ENCODE data around the gene SC5D. TPM values are rescaled to one million over a fixed set of nuclear protein-coding genes. Genes with fewer than 3 reads are reported as not detected.

SC5D gene
- polyA plus RNA-seq, 2 of the 4 experiments (the other 2 are of a cell fraction), result 18.1 to 28.1 TPM

DNA sequence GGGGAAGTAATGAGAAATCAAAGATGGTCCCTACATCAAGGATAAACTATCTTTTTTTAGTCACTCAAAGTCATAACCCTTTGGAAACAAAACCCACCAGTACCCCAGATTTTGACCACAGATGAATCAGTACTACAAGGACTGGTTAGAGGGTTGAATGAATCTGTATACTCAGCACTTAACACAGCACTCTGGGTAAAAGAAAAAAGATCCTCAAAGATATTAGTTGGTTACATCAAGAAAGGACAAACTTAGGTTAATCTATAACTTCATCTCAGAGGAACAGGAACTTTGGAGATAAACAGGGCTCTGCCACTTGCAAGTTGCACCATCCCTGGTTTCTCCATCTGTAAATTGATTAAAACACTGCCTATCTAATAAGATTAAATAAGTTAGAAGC, 18.8 kb downstream of the SC5D start:
- ChIA-PET CTCF (no interaction called here), POLR2A (no interaction called here)
- FAIRE-seq, result no peak
- Histone ChIP-seq H3K4me3 (no peak overlapping the region), H3K4me1 (no peaks in the 10 kb centered on the region), H3K27ac (no peak overlapping the region), H3K4me2 (no peak overlapping the region), H3K9me3 (no peaks in the 10 kb centered on the region)
- no peak for DNase-seq (ENCODE audit: low read depth in 1 of 2, low spot score in 1 of 2)
- TF ChIP-seq CHD4 (IDR thresholded peaks at IDR 0.05; ENCODE audit: borderline replicate concordance), result no peak
- no peak for TF ChIP-seq ESRRA (IDR thresholded peaks at IDR 0.05; ENCODE audit: borderline replicate concordance, low read length)
- TF ChIP-seq MAZ (IDR thresholded peaks at IDR 0.05; ENCODE audit: borderline replicate concordance, low read depth, low read length), result no peak
- TF ChIP-seq, protein P1, sequence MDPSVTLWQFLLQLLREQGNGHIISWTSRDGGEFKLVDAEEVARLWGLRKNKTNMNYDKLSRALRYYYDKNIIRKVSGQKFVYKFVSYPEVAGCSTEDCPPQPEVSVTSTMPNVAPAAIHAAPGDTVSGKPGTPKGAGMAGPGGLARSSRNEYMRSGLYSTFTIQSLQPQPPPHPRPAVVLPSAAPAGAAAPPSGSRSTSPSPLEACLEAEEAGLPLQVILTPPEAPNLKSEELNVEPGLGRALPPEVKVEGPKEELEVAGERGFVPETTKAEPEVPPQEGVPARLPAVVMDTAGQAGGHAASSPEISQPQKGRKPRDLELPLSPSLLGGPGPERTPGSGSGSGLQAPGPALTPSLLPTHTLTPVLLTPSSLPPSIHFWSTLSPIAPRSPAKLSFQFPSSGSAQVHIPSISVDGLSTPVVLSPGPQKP (IDR thresholded peaks at IDR 0.05; ENCODE audit: low read depth, low read length), result no peak
- TF ChIP-seq MYC (IDR thresholded peaks at IDR 0.05; ENCODE audit: borderline replicate concordance, low read length), result no peak
- TF ChIP-seq, protein P2, sequence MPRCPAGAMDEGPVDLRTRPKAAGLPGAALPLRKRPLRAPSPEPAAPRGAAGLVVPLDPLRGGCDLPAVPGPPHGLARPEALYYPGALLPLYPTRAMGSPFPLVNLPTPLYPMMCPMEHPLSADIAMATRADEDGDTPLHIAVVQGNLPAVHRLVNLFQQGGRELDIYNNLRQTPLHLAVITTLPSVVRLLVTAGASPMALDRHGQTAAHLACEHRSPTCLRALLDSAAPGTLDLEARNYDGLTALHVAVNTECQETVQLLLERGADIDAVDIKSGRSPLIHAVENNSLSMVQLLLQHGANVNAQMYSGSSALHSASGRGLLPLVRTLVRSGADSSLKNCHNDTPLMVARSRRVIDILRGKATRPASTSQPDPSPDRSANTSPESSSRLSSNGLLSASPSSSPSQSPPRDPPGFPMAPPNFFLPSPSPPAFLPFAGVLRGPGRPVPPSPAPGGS (IDR thresholded peaks at IDR 0.05), result no peak
- no peak for TF ChIP-seq ZC3H11A (IDR thresholded peaks at IDR 0.05)
- no peak for TF ChIP-seq NR3C1 (IDR thresholded peaks at IDR 0.05)
- TF ChIP-seq, protein P3, sequence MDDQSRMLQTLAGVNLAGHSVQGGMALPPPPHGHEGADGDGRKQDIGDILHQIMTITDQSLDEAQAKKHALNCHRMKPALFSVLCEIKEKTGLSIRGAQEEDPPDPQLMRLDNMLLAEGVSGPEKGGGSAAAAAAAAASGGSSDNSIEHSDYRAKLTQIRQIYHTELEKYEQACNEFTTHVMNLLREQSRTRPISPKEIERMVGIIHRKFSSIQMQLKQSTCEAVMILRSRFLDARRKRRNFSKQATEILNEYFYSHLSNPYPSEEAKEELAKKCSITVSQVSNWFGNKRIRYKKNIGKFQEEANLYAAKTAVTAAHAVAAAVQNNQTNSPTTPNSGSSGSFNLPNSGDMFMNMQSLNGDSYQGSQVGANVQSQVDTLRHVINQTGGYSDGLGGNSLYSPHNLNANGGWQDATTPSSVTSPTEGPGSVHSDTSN (IDR thresholded peaks at IDR 0.05), result no peak
- TF ChIP-seq, protein P4, sequence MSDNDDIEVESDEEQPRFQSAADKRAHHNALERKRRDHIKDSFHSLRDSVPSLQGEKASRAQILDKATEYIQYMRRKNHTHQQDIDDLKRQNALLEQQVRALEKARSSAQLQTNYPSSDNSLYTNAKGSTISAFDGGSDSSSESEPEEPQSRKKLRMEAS (IDR thresholded peaks at IDR 0.05), result no peak
- TF ChIP-seq EHMT2 (IDR thresholded peaks at IDR 0.05; ENCODE audit: low read depth), result no peak
- TF ChIP-seq RARB (CRISPR knock-in tag; IDR thresholded peaks at IDR 0.05), result no peak
- no peak for TF ChIP-seq RCOR1 (IDR thresholded peaks at IDR 0.05; ENCODE audit: low read depth, low read length)
- TF ChIP-seq CBX8 (IDR thresholded peaks at IDR 0.05), result no peak
- no peak for ATAC-seq

DNA sequence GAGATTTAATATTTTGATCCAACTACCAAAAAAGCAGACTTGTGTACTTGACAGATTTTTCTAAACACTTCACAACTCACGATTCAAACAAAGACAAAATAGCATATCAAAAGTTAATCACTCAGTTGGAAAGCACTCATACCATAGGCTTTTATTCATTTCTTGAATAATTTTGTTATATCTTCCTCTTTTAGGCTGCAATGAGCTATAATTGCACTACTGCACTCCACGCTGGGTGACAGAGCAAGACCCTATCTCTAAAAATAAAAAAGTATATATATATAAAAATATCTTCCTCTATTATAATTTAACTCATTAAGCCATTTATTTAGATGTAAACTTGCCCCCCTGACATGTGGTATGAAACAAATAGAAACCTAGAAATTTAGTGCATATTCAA, 19.9 kb downstream of the SC5D start:
- CTCF ChIA-PET, result no interaction called here
- FAIRE-seq, result no peak
- TF ChIP-seq EHF (CRISPR knock-in tag; IDR thresholded peaks at IDR 0.05) (no peak), BHLHE40 (IDR thresholded peaks at IDR 0.05; ENCODE audit: low read depth, low read length) (no peak), CBX8 (IDR thresholded peaks at IDR 0.05) (no peak)

DNA sequence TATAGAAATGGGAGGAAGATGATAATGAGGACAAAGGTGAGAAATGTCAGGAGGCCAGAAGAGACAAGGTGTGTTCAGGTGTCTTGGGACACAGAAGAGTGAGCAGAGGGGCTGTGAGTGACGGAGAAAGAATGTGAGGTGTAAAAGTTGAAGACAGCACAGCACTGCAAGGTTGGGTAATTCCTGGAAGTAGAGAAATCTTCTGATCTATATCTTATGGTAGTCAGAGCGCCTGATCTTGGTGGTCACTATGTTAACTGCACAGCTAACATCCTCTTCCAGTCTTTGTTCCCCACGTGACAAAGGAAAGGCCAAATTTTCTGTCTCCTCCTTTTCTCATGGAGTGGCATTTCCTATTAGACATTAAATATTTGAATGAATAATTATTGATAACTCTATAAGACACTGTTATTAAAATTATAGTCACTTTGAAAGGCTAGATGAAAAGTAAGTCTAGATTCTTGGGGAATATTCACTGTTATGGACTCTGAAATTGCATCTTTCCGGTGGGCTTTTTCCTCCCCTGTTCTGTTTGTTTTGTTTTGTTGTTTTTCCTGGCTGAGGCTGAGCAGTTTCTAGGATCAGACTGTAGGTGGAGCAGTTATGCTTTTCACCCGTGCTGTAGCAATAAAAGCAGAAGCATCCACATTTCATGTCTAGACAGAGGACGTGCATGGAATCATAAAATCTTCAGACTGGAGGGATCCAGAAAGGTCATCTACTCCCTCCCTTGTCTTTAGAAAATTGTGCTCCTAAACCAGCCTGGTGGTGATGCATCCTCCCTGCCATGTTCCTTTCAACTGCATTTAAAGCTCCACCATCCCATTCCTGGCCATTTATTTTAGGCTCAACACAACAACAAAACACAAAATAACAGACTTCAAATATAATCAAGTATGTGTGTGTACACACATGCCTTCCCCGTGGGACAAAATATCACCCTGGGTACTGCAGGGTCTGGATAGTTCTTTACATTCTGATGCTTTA, 26.6 kb downstream of the SC5D start:
- CTCF ChIA-PET, result interaction anchor here (0.6 to 1.5 kb wide), 8 partner anchors 12 to 1197 kb away, joined by 3 to 4 read pairs (median 3); partner anchors contain the start of genes SORL1 and SORL1-AS1
- TF ChIP-seq RNF2 (IDR thresholded peaks at IDR 0.05; ENCODE audit: borderline replicate concordance, low read depth), result no peak
- peak; percentile 54 for TF ChIP-seq SMC3 (IDR thresholded peaks at IDR 0.05)
- peak; percentile 49 to 58; a peak in 3 of 5 replicates for TF ChIP-seq RAD21 (conservative IDR thresholded peaks at IDR 0.05 in 1 of 2, IDR thresholded peaks at IDR 0.05 in 1 of 2)
- TF ChIP-seq, protein P5, sequence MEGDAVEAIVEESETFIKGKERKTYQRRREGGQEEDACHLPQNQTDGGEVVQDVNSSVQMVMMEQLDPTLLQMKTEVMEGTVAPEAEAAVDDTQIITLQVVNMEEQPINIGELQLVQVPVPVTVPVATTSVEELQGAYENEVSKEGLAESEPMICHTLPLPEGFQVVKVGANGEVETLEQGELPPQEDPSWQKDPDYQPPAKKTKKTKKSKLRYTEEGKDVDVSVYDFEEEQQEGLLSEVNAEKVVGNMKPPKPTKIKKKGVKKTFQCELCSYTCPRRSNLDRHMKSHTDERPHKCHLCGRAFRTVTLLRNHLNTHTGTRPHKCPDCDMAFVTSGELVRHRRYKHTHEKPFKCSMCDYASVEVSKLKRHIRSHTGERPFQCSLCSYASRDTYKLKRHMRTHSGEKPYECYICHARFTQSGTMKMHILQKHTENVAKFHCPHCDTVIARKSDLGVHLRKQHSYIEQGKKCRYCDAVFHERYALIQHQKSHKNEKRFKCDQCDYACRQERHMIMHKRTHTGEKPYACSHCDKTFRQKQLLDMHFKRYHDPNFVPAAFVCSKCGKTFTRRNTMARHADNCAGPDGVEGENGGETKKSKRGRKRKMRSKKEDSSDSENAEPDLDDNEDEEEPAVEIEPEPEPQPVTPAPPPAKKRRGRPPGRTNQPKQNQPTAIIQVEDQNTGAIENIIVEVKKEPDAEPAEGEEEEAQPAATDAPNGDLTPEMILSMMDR (IDR thresholded peaks at IDR 0.05), result peak; percentile 48
- no peak for TF ChIP-seq MAFK (IDR thresholded peaks at IDR 0.05; ENCODE audit: partially characterized antibody)
- Histone ChIP-seq H3K4me3 (no peak overlapping the region), H3K27ac (no peak overlapping the region), H3K4me2 (no peak overlapping the region), H3K4me1 (no peaks in the 10 kb centered on the region), H3K9me3 (no peaks in the 10 kb centered on the region)
- FAIRE-seq (no peak), DNase-seq (ENCODE audit: low read depth in 1 of 2, low spot score in 1 of 2) (peak in 1 of 2 experiments; percentile 26), ATAC-seq (peak; percentile 50 to 72; a peak in 4 of 6 replicates)
- POLR2A ChIA-PET, result no interaction called here
- WGBS (ENCODE audit: missing lambda C conversion rate), result 3% methylated on average over 7 of the region's 7 CpGs

More for the DNA sequence above, 19.9 kb downstream of the SC5D start:
- DNase-seq (ENCODE audit: low read depth in 1 of 2, low spot score in 1 of 2) (no peak), ATAC-seq (no peak)
- WGBS (ENCODE audit: missing lambda C conversion rate), result 80% methylated on average over 2 of the region's 2 CpGs
- Histone ChIP-seq H3K4me1 (no peaks in the 10 kb centered on the region), H3K4me2 (no peak overlapping the region), H3K4me3 (no peak overlapping the region), H3K27ac (no peak overlapping the region), H3K9me3 (no peaks in the 10 kb centered on the region)
- POLR2A ChIA-PET, result no interaction called here
